Activated gamma-delta T cell (primary cell): ENCODE results near the gene MAPK8IP1.
"Not testable (repeated sequence)": the region's sequence is repeated elsewhere in the genome, so short reads cannot be mapped to it uniquely, and the experiment has no call there.

Experiments
- DNase-seq: peaks from one replicate; lab custom pipeline; 2025; lab: John Stamatoyannopoulos, UW
- total RNA-seq, 2 donors: gene quantifications; one replicate each; lab custom pipeline; 2026; lab: John Stamatoyannopoulos, UW

The MAPK8IP1 gene
- 2.9 to 4.1 reads per million in 2 donors for total RNA-seq

DNA sequence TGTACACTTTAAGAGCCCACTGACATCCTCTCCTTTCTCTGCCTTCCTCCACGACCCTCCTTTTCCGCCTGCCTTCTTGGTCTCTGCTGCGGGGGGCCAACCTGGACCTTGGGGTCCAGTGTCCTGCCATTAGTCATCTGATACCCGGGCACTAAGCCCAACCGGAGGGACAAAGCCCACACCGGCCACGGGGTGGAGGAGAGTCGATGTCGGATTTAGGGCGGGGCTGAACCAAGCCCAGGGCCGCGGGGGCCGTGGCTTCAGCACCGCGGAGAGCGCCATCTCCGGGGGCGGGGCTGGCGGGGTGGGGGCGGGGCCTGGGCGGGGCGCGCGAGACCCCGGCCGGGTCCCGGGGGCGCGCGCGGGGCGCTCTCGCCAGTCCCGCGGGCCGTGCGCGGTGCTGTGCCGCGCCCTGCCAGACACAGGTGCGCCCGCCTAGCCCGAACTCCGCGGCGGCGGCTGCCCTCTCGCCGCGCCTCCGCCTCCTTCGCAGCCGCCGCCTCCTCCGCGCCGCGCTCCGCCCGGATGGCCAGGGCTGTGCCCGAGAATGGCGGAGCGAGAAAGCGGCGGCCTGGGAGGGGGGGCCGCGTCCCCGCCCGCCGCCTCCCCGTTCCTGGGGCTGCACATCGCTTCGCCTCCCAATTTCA lies at the start of gene MAPK8IP1:
Gene MAPK8IP1, plus strand, starts transcription at position 378 of the 647 bp plus-strand sequence. Its CDS starts 170 bp downstream, at position 548.
- DNase-seq, result peak; percentile 34

DNA sequence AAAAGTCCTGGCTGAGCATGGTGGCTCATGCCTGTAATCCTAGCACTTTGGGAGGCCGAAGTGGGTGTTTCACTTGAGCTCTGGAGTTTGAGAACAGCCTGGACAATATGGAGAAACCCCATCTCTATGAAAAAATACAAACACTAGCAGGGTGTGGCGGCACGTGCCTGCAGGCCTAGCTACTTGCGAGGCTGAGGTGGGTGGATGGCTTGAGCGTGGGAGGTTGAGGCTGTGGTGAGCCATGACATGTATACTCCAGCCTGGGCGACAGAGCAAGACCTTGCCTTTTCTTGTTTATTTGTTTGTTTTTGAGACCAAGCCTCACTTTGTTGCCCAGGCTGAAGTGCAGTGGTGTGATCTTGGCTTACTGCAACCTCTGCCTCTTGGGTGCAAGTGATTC lies 46.2 kb upstream of the MAPK8IP1 start:
- DNase-seq, result no peak

DNA sequence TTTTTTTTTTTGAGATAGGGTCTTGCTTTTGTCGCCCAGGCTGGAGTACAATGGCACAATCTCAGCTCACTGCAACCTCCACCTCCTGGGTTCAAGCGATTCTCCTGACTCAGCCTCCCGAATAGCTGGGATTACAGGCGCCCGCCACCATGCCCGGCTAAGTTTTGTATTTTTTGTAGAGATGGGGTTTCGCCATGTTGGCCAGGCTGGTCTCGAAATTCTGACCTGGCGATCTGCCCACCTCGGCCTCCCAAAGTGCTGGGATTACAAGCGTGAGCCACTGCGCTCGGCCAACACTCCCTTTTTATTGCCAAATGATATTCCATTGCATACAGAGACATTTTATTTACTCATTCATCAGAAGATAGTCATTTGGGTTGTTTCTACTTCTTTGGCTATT lies 45.2 kb upstream of the MAPK8IP1 start:
- not testable (repeated sequence) for DNase-seq

- DNase-seq, result peak; percentile 65
Measured at GRCh38 chr11:45843158-45843924, 42.1 kb upstream of the MAPK8IP1 start.

DNA sequence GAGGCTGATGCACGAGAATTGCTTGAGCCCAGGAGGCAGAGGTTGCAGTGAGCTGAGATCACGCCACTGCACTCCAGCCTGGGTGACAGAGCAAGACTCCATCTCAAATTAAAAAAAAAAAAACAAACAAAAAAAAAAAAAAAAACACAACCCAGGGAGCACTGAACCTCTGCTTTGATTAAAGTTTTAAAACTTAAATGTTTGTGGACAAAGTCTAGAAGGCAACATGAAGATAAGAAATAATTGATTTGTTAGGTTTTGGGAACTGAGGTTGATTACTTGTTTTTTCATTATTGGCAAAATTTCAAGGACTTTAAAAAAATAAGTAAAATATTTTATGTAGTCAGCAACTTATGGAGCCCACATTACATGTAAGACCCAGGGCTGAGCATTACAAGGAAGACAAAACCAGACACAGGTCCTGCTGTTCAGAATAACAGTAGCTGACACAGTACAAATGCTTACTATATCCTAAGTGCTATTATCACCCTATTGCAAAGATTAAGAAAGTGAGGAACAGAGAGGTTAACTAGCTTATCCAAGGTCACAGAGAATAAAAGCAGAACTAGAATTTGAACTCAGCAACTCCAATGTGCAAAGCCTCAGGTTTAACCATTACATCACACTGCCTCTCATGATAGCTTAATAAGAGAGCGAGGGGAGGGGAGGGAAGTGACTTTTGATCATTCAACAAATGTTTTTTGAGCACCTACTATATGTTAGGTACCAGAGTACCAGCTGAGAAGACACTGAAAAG lies 40.5 kb upstream of the MAPK8IP1 start:
- DNase-seq, result no peak

DNA sequence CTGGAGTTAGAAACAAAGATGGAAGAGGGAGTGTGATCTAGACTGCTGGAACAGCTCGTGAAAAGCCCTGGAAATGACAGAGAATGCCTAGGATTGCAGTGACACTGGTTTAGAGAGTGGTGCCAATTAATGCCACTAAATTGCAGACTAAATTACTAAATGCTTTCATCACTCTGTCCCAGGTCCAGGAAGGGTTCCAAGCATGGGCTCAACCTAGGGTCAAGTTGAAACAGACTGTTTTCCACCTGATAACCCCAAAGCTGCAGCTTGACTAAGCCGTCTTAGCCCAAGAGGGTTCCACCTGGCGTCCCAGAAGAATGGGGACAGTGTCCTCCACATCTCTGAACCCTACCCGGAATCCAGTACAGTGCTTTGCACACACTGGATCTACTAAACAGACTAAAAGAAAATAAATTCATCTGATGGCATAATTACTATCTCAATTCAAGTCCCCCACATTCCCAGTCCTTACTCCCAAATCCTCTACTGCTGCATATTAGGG lies 39.2 kb upstream of the MAPK8IP1 start:
- DNase-seq, result no peak

DNA sequence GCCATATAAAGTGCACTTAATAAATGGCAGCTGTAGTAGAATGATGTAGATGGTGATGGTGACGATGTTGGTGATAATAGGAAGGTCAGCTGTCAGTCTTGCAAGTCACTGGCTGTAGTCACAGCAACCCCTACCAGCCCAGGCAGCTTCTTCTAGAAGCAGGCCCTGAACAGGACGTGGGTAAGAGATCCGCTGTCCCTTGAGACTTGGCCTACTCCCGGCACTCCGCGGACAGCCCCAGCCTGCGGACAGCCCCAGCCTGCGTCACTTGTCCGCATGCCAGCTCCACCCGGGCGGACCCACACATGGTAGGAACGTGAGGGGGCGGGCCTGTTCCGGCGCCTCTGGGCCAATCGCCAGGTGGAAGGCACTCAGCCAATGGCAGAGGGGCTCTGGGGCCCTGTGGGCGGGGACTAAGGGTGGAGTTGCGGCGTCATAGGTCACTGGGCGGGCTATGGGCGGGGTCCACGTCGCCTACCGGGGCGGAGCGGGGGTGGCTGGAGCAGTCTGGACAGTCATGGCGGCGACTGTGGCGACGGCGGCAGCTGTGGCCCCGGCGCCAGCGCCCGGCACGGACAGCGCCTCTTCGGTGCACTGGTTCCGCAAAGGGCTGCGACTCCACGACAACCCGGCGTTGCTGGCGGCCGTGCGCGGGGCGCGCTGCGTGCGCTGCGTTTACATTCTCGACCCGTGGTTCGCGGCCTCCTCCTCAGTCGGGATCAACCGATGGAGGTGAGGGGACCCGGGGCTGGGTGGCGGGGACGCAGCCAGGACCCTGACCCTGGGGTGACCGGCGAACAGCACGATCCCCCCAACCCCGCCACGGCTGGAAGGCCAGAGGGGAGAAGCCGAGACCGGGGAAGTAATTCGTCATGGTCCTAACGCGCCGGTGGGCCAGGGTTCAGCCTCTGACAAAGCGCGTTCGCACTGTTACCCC lies 38.2 kb upstream of the MAPK8IP1 start, which contains the start of gene CRY2:
Gene CRY2, plus strand, starts transcription at position 502 of the 937 bp plus-strand sequence. Its CDS starts 16 bp downstream, at position 518.
- peak; percentile 95 for DNase-seq

GRCh38 chr11:45847911-45848316 lies 37.5 kb upstream of the MAPK8IP1 start:
- DNase-seq, result no peak

DNA sequence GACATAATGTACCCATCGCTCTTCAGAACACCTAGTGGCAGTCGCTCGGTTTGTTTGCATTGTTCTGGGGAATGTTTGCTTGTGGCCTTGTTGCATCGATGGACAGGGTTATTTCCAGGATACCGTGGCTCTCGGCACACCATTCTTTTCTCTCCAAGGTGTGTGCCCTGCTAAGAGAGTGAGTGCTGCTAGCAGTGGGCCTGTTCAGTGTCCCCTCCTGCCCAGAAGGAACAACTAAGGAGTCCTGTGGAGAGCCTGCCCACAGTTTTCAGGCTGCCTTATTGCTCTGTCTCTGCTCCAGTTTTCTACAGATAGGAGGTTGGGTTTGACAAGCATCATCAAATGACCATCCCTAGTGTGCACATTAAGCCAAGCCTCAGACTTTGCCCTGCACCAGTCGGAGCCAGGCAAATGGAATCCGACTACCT lies 36.8 kb upstream of the MAPK8IP1 start:
- DNase-seq, result no peak

- DNase-seq, result no peak
Measured at GRCh38 chr11:45850446-45850845, 35.0 kb upstream of the MAPK8IP1 start.

DNA sequence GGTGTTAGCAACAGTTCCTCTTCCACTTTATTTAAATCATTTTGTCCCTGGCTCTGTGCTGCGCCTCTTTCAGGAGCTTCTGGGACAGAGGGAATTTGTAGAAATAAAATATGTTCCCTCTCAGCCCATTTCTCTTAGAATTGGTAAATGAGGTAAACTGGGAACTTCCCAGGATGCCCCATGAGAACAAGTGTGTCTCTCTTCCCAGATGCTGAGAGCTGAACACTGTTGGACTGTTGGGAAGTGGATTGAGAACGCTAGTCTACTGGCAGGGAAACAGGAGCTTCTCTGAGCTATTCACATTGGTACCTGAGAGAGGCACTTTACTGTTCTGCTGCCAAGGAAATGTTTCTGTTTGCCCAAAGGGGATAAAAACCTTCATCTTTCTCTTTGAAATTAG lies 34.2 kb upstream of the MAPK8IP1 start:
- DNase-seq, result no peak

DNA sequence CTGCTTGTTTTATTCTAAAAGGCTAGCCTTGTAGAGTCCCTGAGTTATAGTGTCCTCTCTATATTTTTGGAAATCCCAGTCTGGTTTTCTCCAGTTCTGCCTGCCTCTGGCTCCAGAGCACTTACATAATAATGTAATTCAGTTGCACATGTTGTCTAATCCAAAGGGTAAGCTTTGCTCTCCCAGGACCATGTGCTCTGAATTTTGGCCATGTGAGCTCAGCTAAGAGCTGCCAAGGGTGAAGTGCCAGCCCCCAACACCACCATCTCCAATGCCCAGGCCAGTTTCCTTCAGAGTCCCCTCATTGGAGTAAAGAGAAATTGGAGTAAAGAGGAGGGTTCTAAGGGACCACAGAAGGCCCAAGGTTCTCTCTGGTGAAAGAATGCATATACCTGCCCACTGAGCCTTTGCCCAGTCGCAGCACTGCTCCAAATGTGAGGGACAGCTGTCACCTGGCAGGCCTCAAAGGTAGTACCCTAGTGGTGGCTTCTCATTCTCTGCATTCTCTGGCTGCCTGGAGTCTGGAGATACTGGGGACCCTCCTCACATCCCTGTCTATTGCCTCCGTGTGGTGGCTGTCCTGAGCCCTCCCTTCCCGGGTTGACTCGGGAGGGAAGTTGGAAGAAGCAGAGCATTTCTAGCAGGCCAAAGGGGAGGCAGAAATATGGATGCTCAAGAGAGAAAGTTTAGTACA lies 33.3 kb upstream of the MAPK8IP1 start:
- no peak for DNase-seq

DNA sequence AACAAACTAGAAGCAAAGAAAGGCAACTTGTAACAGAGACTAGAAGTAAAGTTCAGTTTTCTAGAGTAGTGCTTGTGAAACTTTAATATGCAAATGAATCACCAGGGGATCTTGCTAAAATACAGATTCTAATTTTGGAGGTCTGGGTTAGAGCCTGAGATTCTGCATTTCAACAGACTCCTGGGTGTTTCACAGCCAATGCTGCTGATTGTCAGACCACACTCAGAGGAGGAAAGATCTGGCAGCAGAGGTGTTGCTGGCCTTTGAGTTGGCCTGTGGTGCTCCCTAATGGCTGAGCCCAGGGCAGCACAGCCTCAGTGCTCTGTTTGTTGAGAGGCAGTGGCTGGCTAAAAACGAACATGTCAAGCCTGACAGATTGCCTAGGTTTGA lies 32.7 kb upstream of the MAPK8IP1 start:
- DNase-seq, result no peak

DNA sequence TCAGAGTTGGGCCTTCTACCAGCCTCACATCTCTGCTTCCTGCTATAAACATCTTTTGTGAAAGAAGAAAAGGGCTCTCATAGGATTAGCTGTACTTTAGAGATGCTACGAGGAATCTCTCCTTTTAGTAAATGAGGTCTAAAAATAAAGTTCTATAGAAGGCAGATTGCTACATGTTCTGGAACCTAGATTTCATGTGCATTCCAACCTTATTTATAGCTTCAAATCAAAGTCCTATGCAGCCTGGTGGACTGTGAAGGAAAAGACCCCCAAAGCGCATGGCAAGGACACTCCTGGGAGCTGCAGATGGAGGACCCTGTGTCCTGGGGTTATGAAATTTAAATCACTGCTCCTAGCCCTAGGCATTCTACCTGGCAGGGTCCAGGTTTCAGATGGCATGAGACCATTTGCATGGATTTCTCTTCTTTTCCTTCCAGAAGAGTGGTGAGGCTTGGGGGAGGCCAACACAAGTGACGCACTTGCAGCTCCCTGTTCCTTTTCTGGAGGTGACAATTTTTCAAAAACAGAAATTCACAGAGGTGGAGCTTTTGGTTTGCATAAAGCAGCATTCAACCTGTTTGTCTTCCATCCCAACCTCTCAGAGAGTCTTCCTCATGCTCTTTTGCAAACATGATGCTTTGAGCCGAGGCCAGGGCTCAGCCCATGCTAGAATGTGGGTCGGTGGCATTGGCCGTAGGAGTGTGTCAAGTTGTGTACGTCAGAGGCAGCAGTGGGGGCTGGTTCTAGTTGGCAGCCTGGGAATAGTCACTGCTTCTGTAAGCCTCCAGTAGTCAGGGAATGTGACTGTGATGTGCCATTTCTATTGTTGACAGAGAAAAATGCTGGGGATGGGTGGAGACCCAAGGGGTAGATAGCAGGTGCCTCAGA lies 31.9 kb upstream of the MAPK8IP1 start:
- no peak for DNase-seq

GRCh38 chr11:45855308-45855707 lies 30.1 kb upstream of the MAPK8IP1 start:
- DNase-seq, result no peak

- DNase-seq, result no peak
Measured at GRCh38 chr11:45856044-45856468, 29.4 kb upstream of the MAPK8IP1 start.

GRCh38 chr11:45857961-45858474 lies 27.4 kb upstream of the MAPK8IP1 start:
- DNase-seq, result no peak

DNA sequence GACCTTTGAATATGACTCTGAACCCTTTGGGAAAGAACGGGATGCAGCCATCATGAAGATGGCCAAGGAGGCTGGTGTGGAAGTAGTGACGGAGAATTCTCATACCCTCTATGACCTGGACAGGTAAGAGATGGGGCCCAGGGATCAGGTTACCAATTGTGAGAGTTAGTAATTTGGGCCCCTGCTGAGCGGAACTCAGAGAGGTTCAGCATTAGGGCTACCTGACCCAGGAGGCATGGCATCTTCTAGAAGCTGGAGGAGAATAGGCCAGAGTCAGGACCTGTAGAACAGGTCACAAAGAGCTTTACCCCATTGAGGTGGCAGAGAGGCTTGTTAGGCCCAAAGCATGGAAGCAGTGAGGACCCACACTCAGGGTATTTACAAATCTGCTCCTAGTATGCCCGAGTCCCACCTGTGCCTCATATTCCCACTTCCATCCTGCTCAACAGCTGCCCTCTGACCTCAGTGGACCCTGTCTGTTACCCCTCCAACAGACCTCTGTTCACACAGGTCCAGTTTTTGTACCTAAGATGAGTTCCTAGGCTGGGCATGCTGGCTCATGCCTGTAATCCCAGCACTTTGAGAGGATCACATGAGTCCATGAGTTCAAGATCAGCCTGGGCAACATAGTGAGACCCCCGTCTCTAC lies 26.6 kb upstream of the MAPK8IP1 start:
- no peak for DNase-seq

DNA sequence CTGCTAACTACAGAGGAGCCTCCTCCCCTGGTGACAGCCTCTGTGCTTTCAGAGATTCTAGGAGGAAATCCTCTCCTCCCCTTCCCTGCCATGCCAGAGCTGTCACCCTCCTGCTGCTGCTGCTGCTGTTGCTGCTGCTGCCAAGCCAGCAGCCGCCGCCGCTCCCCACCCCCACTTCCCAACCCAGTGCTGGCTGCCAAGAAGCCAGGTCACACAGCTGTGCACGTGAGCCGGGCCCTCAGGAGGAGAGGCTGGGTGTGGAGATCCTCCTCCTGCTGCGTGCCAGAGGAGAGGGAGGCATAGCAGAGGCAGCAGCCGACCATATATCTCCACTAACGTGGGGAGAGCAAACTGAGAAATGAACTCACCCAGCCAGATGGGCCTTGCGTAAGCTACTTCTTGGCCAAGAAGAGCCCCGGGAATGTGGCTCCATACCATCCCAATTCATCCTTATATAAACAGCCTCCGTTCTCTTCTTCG lies 25.8 kb upstream of the MAPK8IP1 start:
- DNase-seq, result no peak
